Activated CD8-positive, alpha-beta T cell treated with anti-CD3 and anti-CD28 coated beads for 36 hours (primary cell): ENCODE data around the gene SLC25A48. TPM values are rescaled to one million over a fixed set of nuclear protein-coding genes. Genes with fewer than 3 reads are reported as not detected.

Source experiments
- ATAC-seq: fragments of 200-7000 bp; cut with Tn5 transposase; one replicate; pipeline ENCODE4 v1.10.0; 2021; ENCODE audit warnings: mild to moderate bottlenecking, moderate library complexity
- CTCF ChIA-PET: fragments of 350-600 bp; sonication (Branson Sonifier 250); formaldehyde crosslinking; loops from one replicate; lab custom pipeline; 2021; ENCODE audit warnings: antibody characterized with exemption; lab: Charles Lee
- POLR2A ChIA-PET: fragments of 350-600 bp; sonication (Branson Sonifier 250); formaldehyde crosslinking; loops from one replicate; lab custom pipeline; 2021; ENCODE audit warnings: antibody characterized with exemption; lab: Charles Lee
- DNase-seq: peaks from one replicate; pipeline ENCODE4 v3.0.0-alpha.2; 2020
- H3K27ac Mint-ChIP-seq: one replicate; pipeline ENCODE4 v1.8.0; 2021; ENCODE audit warnings: mild to moderate bottlenecking, mixed read lengths
- H3K27me3 Mint-ChIP-seq: one replicate; pipeline ENCODE4 v1.8.0; 2021; ENCODE audit warnings: mixed read lengths
- H3K36me3 Mint-ChIP-seq: one replicate; pipeline ENCODE4 v1.8.0; 2021; ENCODE audit warnings: low read depth, mixed read lengths
- H3K4me1 Mint-ChIP-seq: one replicate; pipeline ENCODE4 v1.8.0; 2021; ENCODE audit warnings: low read depth, mixed read lengths
- H3K4me3 Mint-ChIP-seq: one replicate; pipeline ENCODE4 v1.8.0; 2021; ENCODE audit warnings: mild to moderate bottlenecking, moderate library complexity, mixed read lengths
- H3K9me3 Mint-ChIP-seq: one replicate; pipeline ENCODE4 v1.8.0; 2021; ENCODE audit warnings: mixed read lengths
- intact Hi-C: fragments of 100-400 bp; cut with micrococcal nuclease; formaldehyde crosslinking; loops from one replicate; pipeline ENCODE4 v1.10.0; 2022
- total RNA-seq, 2 experiments: library from RNA; stranded (reverse); gene quantifications; one replicate each; pipeline ENCODE4 v1.2.3, GENCODE V29; 2021
- TF ChIP-seq, protein P1 (sequence below): fragments of 200-600 bp; IDR thresholded peaks from one replicate; pipeline ENCODE4 v1.8.0; 2022; ENCODE audit warnings: antibody characterized with exemption, mild to moderate bottlenecking

Gene SLC25A48
- total RNA-seq, 2 experiments from 2014 or later, result not detected

GRCh38 chr5:135813758-135814157 lies 20.7 kb upstream of the SLC25A48 start:
- no peak for ATAC-seq
- Mint-ChIP-seq H3K36me3 (no peaks in the 10 kb centered on the region), H3K27ac (no peak overlapping the region), H3K4me1 (no peaks in the 10 kb centered on the region), H3K4me3 (no peak overlapping the region), H3K9me3 (no peaks in the 10 kb centered on the region), H3K27me3 (peaks cover 17% of the 10 kb centered on the region)
- CTCF ChIA-PET, result interaction anchor here (1.0 kb wide), 1 partner anchor 16 kb away, joined by 3 read pairs; no protein-coding TSS in a partner anchor
- intact Hi-C loops, result no loop called here
- TF ChIP-seq, protein P1, sequence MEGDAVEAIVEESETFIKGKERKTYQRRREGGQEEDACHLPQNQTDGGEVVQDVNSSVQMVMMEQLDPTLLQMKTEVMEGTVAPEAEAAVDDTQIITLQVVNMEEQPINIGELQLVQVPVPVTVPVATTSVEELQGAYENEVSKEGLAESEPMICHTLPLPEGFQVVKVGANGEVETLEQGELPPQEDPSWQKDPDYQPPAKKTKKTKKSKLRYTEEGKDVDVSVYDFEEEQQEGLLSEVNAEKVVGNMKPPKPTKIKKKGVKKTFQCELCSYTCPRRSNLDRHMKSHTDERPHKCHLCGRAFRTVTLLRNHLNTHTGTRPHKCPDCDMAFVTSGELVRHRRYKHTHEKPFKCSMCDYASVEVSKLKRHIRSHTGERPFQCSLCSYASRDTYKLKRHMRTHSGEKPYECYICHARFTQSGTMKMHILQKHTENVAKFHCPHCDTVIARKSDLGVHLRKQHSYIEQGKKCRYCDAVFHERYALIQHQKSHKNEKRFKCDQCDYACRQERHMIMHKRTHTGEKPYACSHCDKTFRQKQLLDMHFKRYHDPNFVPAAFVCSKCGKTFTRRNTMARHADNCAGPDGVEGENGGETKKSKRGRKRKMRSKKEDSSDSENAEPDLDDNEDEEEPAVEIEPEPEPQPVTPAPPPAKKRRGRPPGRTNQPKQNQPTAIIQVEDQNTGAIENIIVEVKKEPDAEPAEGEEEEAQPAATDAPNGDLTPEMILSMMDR, result no peak
- POLR2A ChIA-PET, result no interaction called here
- no peak for DNase-seq

GRCh38 chr5:135814316-135814715 lies 20.1 kb upstream of the SLC25A48 start:
- Mint-ChIP-seq H3K27ac (no peak overlapping the region), H3K36me3 (no peaks in the 10 kb centered on the region), H3K4me3 (no peak overlapping the region), H3K9me3 (no peaks in the 10 kb centered on the region), H3K27me3 (peaks cover 17% of the 10 kb centered on the region), H3K4me1 (no peaks in the 10 kb centered on the region)
- intact Hi-C loops, result no loop called here
- TF ChIP-seq, protein P1, result no peak
- POLR2A ChIA-PET, result no interaction called here
- ATAC-seq (no peak), DNase-seq (no peak)
- CTCF ChIA-PET, result no interaction called here

DNA sequence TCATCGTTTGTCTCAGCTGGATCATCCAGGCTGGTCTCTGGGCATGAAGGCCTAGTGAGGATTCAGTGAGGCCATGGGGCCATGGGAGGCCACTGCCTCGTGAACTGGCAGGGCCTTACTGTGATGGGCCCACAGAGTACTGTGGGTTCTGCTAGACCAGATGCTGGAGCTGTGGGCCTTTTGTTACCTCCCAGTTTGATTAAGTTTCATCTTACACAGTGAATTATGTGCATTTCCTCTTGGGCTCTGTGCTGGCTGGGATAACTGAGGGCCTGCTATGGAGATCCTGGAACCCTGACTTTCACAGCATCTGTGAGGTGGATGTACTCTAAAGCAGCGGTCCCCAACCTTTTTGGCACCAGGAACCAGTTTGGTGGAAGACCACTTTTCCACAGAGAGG lies 19.7 kb upstream of the SLC25A48 start:
- ATAC-seq (no peak), DNase-seq (no peak)
- H3K4me3 Mint-ChIP-seq, result no peak overlapping the region
- peaks cover 15% of the 10 kb centered on the region for H3K27me3 Mint-ChIP-seq
- ChIA-PET CTCF (no interaction called here), POLR2A (no interaction called here)
- TF ChIP-seq, protein P1, result no peak
- intact Hi-C loops, result no loop called here
- H3K4me1 Mint-ChIP-seq, result no peaks in the 10 kb centered on the region
- no peak overlapping the region for H3K27ac Mint-ChIP-seq
- no peaks in the 10 kb centered on the region for H3K9me3 Mint-ChIP-seq
- no peaks in the 10 kb centered on the region for H3K36me3 Mint-ChIP-seq

GRCh38 chr5:135821061-135821801 lies 13.2 kb upstream of the SLC25A48 start:
- ATAC-seq, result no peak
- POLR2A ChIA-PET, result no interaction called here
- H3K27me3 Mint-ChIP-seq, result peaks cover 4% of the 10 kb centered on the region
- H3K27ac Mint-ChIP-seq, result no peak overlapping the region
- H3K9me3 Mint-ChIP-seq, result no peaks in the 10 kb centered on the region
- H3K4me1 Mint-ChIP-seq, result no peaks in the 10 kb centered on the region
- H3K4me3 Mint-ChIP-seq, result no peak overlapping the region
- H3K36me3 Mint-ChIP-seq, result no peaks in the 10 kb centered on the region
- no peak for DNase-seq
- intact Hi-C loops, result no loop called here
- TF ChIP-seq, protein P1, result no peak
- CTCF ChIA-PET, result interaction anchor here (1.2 kb wide), 1 partner anchor 9 kb away, joined by 4 read pairs; no protein-coding TSS in a partner anchor

DNA sequence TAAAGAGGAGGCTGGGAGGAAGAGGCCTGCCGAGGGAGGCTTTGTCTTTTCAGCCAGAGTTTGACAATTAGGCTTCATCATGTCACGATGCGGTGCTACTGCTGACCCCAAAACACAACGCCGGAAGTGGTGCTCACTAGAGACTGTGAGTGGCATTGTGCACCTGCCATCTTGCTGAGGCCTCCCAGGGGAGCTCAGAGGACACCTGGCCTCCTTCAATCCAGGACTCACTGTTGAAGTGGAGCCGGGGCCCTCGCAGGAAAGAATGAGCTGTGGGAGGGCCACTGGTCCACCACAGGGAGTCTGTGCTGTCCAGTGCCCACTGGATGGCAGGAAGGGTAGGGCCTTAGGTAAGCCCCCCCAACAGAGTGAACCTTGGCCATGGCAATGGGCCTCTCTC lies 12.7 kb upstream of the SLC25A48 start:
- intact Hi-C loops, result no loop called here
- Mint-ChIP-seq H3K27ac (no peak overlapping the region), H3K9me3 (no peaks in the 10 kb centered on the region), H3K36me3 (no peaks in the 10 kb centered on the region), H3K4me3 (no peak overlapping the region), H3K27me3 (peaks cover 2% of the 10 kb centered on the region), H3K4me1 (no peaks in the 10 kb centered on the region)
- ATAC-seq (no peak), DNase-seq (no peak)
- CTCF ChIA-PET, result interaction anchor here (1.2 kb wide), 1 partner anchor 9 kb away, joined by 4 read pairs; no protein-coding TSS in a partner anchor
- POLR2A ChIA-PET, result no interaction called here
- TF ChIP-seq, protein P1, result no peak
